ENCODE measurements around the gene FYB1.

FYB1 gene

DNA sequence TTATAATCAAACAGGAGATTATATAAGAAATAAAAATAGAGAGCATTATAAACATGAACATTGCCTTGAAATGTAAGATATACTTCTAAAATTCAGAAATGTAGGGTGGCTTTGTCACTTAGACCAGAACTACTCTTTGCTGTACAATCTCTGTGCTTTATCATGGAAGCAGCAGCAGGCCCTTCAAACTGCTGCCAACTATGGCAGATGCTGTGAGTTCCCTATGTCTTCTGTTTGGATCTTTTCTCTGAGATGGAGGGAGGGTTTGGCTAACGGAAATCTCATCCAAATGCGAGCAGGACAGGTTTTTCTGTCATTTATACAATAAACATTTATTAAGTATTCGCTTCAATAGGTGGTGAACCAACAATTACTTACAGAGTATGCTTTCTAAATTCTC, 110.4 kb downstream of the FYB1 start:
- H3K4me3 ChIP-seq (replicated peaks; ENCODE audit: insufficient read depth, low read length) = no peak overlapping the region
- H3K27ac ChIP-seq (replicated peaks) = no peak overlapping the region
- DNase-seq (ENCODE audit: low read depth in 1 of 2, low spot score in 1 of 2) = no peak
- TF ChIP-seq SPI1 (IDR thresholded peaks at IDR 0.05; ENCODE audit: borderline replicate concordance, low read depth) (no peak), POLR2AphosphoS5 (IDR thresholded peaks at IDR 0.05; ENCODE audit: low read depth) (no peak), GABPA (IDR thresholded peaks at IDR 0.05; ENCODE audit: low read depth) (no peak)
- TF ChIP-seq, protein P1, sequence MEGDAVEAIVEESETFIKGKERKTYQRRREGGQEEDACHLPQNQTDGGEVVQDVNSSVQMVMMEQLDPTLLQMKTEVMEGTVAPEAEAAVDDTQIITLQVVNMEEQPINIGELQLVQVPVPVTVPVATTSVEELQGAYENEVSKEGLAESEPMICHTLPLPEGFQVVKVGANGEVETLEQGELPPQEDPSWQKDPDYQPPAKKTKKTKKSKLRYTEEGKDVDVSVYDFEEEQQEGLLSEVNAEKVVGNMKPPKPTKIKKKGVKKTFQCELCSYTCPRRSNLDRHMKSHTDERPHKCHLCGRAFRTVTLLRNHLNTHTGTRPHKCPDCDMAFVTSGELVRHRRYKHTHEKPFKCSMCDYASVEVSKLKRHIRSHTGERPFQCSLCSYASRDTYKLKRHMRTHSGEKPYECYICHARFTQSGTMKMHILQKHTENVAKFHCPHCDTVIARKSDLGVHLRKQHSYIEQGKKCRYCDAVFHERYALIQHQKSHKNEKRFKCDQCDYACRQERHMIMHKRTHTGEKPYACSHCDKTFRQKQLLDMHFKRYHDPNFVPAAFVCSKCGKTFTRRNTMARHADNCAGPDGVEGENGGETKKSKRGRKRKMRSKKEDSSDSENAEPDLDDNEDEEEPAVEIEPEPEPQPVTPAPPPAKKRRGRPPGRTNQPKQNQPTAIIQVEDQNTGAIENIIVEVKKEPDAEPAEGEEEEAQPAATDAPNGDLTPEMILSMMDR (IDR thresholded peaks at IDR 0.05; ENCODE audit: insufficient read depth, low read length) = no peak
- TF ChIP-seq, protein P2, sequence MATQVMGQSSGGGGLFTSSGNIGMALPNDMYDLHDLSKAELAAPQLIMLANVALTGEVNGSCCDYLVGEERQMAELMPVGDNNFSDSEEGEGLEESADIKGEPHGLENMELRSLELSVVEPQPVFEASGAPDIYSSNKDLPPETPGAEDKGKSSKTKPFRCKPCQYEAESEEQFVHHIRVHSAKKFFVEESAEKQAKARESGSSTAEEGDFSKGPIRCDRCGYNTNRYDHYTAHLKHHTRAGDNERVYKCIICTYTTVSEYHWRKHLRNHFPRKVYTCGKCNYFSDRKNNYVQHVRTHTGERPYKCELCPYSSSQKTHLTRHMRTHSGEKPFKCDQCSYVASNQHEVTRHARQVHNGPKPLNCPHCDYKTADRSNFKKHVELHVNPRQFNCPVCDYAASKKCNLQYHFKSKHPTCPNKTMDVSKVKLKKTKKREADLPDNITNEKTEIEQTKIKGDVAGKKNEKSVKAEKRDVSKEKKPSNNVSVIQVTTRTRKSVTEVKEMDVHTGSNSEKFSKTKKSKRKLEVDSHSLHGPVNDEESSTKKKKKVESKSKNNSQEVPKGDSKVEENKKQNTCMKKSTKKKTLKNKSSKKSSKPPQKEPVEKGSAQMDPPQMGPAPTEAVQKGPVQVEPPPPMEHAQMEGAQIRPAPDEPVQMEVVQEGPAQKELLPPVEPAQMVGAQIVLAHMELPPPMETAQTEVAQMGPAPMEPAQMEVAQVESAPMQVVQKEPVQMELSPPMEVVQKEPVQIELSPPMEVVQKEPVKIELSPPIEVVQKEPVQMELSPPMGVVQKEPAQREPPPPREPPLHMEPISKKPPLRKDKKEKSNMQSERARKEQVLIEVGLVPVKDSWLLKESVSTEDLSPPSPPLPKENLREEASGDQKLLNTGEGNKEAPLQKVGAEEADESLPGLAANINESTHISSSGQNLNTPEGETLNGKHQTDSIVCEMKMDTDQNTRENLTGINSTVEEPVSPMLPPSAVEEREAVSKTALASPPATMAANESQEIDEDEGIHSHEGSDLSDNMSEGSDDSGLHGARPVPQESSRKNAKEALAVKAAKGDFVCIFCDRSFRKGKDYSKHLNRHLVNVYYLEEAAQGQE (IDR thresholded peaks at IDR 0.05; ENCODE audit: insufficient replicate concordance, low read depth) = no peak
- H3K27me3 ChIP-seq (ENCODE audit: insufficient read depth, poor library complexity, severe bottlenecking) = no peaks in the 10 kb centered on the region

DNA sequence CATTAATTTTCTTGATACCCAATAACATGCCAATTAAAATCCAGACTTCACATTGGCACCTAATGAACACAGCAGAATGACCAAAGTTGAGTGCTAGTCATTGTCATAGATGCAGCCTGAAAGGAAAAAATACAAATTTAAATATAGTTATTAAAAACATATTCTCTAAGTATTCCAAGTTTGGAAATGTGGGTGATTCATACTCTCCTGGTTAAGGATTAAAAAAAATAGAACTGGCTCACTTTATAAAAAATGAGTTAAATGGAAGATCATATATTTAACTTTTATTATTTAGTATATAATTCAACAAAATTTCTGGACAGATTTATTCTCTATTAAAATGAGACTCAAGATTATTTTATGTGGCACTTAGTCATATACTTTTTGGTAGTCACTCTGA, 112.0 kb downstream of the FYB1 start:
- TF ChIP-seq, protein P1 (IDR thresholded peaks at IDR 0.05; ENCODE audit: insufficient read depth, low read length) = no peak
- TF ChIP-seq POLR2AphosphoS5 (IDR thresholded peaks at IDR 0.05; ENCODE audit: low read depth) = no peak
- TF ChIP-seq, protein P2 (IDR thresholded peaks at IDR 0.05; ENCODE audit: insufficient replicate concordance, low read depth) = no peak
- Histone ChIP-seq H3K27ac (replicated peaks) (no peak overlapping the region), H3K27me3 (ENCODE audit: insufficient read depth, poor library complexity, severe bottlenecking) (no peaks in the 10 kb centered on the region), H3K4me3 (replicated peaks; ENCODE audit: insufficient read depth, low read length) (no peak overlapping the region)
- DNase-seq (ENCODE audit: low read depth in 1 of 2, low spot score in 1 of 2) = no peak

DNA sequence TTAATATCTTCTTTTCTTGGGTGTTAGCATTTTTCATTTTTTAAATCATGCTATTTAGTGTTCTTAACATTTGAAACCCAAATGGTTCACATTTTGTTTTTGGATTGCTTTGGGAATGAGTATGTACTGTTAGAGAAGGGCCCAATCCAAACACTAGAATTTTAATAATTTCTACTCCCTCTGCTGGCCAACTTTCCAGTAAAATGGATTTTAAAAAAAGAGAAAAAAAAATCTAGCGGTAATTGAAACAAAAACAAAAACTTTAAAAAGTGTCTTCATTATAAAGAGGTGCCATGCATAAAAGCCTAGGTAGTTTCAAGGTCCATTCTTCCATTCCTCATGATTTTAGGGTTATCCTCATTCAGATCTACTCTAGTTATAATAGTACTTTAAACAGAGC, 113.0 kb downstream of the FYB1 start:
- Histone ChIP-seq H3K4me3 (replicated peaks; ENCODE audit: insufficient read depth, low read length) (no peak overlapping the region), H3K27me3 (ENCODE audit: insufficient read depth, poor library complexity, severe bottlenecking) (no peaks in the 10 kb centered on the region), H3K27ac (replicated peaks) (no peak overlapping the region)
- no peak for DNase-seq (ENCODE audit: low read depth in 1 of 2, low spot score in 1 of 2)
- TF ChIP-seq SPI1 (IDR thresholded peaks at IDR 0.05; ENCODE audit: borderline replicate concordance, low read depth) (no peak), GABPA (IDR thresholded peaks at IDR 0.05; ENCODE audit: low read depth) (no peak), POLR2AphosphoS5 (IDR thresholded peaks at IDR 0.05; ENCODE audit: low read depth) (no peak)
- TF ChIP-seq, protein P1 (IDR thresholded peaks at IDR 0.05; ENCODE audit: insufficient read depth, low read length) = no peak
- TF ChIP-seq, protein P2 (IDR thresholded peaks at IDR 0.05; ENCODE audit: insufficient replicate concordance, low read depth) = no peak

Measured in HL-60 (cell line).